GM20000 (cell line): ENCODE measurements around the gene XPO4.

Experiments
- DNase-seq: peaks from one replicate; pipeline ENCODE4 v3.0.0; 2012; ENCODE audit warnings: low spot score
- TF ChIP-seq, protein P1 (sequence below): IDR thresholded peaks from 2 replicates; pipeline ENCODE4 v1.5.1; 2012; ENCODE audit warnings: mild to moderate bottlenecking, control low read depth; ENCODE audit errors: extremely low read depth, missing control alignments

The XPO4 gene

GRCh38 chr13:20798027-20798426 is 104.5 kb downstream of the XPO4 start:
- TF ChIP-seq, protein P1, sequence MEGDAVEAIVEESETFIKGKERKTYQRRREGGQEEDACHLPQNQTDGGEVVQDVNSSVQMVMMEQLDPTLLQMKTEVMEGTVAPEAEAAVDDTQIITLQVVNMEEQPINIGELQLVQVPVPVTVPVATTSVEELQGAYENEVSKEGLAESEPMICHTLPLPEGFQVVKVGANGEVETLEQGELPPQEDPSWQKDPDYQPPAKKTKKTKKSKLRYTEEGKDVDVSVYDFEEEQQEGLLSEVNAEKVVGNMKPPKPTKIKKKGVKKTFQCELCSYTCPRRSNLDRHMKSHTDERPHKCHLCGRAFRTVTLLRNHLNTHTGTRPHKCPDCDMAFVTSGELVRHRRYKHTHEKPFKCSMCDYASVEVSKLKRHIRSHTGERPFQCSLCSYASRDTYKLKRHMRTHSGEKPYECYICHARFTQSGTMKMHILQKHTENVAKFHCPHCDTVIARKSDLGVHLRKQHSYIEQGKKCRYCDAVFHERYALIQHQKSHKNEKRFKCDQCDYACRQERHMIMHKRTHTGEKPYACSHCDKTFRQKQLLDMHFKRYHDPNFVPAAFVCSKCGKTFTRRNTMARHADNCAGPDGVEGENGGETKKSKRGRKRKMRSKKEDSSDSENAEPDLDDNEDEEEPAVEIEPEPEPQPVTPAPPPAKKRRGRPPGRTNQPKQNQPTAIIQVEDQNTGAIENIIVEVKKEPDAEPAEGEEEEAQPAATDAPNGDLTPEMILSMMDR, result no peak
- no peak for DNase-seq

- no peak for DNase-seq
- TF ChIP-seq, protein P1, result no peak
These were observed 105.6 kb downstream of the XPO4 start for GRCh38 chr13:20796791-20797508.

GRCh38 chr13:20789665-20790064 is 112.9 kb downstream of the XPO4 start:
- no peak for DNase-seq
- TF ChIP-seq, protein P1, result no peak

DNA sequence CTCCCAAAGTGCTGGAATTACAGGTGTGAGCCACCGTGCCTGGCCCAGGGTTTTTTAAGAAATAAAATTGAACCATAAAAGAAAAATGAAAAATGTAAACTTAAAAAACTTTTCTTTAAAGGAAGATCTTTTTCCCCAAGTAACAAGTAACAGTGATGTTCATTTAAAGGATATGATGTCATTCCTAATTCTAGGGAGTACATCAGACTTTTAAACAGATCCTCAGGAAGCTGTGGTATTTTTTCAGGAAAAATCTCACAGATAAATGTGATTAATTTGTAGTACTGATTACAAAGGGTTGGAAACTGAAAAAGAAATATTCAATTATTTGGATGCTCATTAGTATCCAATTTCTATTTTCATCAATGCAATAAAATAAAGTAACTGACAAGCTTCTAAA is 114.2 kb downstream of the XPO4 start:
- DNase-seq, result no peak
- TF ChIP-seq, protein P1, result no peak

- no peak for DNase-seq
- TF ChIP-seq, protein P1, result no peak
These were observed 115.4 kb downstream of the XPO4 start for GRCh38 chr13:20787180-20787579.

- TF ChIP-seq, protein P1, result no peak
- no peak for DNase-seq
These were observed 120.3 kb downstream of the XPO4 start for GRCh38 chr13:20782116-20782708.

DNA sequence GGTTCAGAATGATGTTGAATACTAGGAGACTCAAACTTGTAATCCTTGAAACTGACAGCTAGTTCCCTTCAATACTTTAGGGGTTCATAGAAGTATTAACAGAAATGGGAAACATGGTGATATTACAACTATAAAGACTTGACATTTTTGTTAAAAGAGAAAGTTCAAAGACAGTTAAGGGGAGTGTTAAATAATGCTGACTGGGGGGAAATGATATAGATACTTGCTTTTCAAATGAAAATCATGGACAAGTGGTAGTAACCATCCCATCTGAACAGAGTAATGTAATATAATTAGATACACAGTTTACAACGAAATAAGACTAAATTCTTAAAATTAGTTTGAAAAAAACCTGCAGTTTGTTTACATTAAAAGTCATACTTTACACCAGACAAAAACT is 122.2 kb downstream of the XPO4 start:
- DNase-seq, result no peak
- TF ChIP-seq, protein P1, result no peak
